ENCODE results near the gene DNAL4.

The DNAL4 gene

DNA sequence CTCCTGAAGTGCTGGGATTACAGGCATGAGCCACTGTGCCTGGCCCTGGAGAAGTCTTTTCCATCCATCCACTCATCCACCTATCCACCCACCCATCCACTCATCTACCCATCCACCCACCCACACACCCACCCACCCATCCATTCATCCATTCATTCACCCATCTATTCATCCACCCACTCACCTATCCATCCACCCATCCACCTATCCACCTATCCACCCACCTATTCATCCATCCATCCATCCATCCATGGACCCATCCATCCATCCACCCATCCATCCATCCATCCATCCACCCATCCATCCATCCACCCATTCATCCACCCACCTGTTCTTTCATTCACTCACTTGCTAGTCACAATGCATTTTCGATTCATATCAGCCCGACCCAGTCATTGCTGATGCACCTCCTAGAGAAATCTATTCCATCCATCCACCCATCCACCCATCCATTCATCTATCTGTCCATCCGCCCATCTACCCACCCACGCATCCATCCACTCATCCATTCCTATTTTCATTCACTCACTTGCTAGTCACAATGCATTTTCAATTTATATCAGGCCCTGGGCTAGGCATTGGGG lies 20.5 kb downstream of the DNAL4 start:
- Histone ChIP-seq H3K27ac (ENCODE audit: low read length) (no peak overlapping the region), H3K4me3 (ENCODE audit: low read length in 2 of 2) (no peak overlapping the region), H3K9ac (ENCODE audit: low read length in 2 of 2) (no peak overlapping the region), H3K36me3 (ENCODE audit: control insufficient read depth in 2 of 2, insufficient read depth in 2 of 2, low read length in 2 of 2) (peaks cover 0 to 3% of the 10 kb centered on the region in 2 donors), H3K4me1 (ENCODE audit: control insufficient read depth, insufficient read depth, low read length) (peaks cover 3% of the 10 kb centered on the region), H3K9me3 (ENCODE audit: control insufficient read depth in 2 of 2, low read length in 2 of 2) (no peaks in the 10 kb centered on the region), H3K27me3 (ENCODE audit: control insufficient read depth in 1 of 2, insufficient read depth in 2 of 2, low read length in 2 of 2) (no peaks in the 10 kb centered on the region)

DNA sequence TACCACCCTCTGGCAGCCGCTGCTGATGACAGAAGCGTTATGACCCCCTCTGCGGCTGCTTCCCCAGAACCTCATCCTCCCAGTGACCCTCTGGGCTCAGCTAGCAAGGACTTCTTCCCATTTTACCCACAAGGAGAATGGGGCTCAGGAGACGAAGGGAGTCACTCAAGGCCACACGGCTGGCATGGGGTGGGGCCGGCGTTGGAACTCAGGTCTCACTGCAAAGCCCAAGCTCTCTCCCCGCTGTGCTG lies 21.4 kb downstream of the DNAL4 start:
- Histone ChIP-seq H3K27ac (ENCODE audit: low read length) (no peak overlapping the region), H3K27me3 (ENCODE audit: control insufficient read depth in 1 of 2, insufficient read depth in 2 of 2, low read length in 2 of 2) (no peaks in the 10 kb centered on the region), H3K4me3 (ENCODE audit: low read length in 2 of 2) (no peak overlapping the region), H3K4me1 (ENCODE audit: control insufficient read depth, insufficient read depth, low read length) (peaks cover 2% of the 10 kb centered on the region), H3K36me3 (ENCODE audit: control insufficient read depth in 2 of 2, insufficient read depth in 2 of 2, low read length in 2 of 2) (no peaks in the 10 kb centered on the region), H3K9me3 (ENCODE audit: control insufficient read depth in 2 of 2, low read length in 2 of 2) (no peaks in the 10 kb centered on the region), H3K9ac (ENCODE audit: low read length in 2 of 2) (no peak overlapping the region)

DNA sequence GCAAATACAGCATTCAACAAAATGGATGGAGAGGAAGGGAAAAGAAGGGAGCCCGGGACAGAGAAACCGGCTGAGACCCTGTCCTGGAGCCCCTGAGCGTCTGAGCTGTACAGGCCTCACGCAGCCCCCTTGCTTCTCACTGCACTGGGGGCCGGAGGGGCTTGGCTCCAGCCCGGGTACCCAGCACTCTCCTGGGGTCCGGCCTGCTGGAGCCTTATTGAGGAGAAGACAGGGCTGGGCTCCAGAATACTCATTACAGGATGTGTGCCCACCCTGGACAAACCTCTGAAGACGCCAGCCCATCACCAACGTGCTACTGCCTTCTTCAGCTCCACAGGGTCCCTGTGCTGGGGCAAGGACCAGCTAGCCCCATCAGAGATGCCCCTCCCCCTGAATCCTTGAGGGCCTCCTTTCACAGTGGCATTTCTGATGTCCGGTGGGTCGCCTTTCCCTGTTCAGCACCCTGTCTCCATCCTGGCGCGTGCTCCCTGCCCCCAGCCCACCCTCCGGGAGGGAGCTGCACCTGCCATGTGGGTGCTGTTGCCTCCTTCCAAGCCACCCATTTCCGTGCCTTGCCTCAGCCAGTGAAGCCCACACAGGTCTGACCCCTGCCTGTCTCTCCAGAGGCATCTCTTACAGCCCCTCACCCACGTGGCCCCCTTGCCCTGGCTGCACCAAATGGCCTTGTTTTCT lies 23.5 kb downstream of the DNAL4 start:
- Histone ChIP-seq H3K9ac (ENCODE audit: low read length in 2 of 2) (no peak overlapping the region), H3K27ac (ENCODE audit: low read length) (no peak overlapping the region), H3K4me1 (ENCODE audit: control insufficient read depth, insufficient read depth, low read length) (no peaks in the 10 kb centered on the region), H3K4me3 (ENCODE audit: low read length in 2 of 2) (no peak overlapping the region), H3K9me3 (ENCODE audit: control insufficient read depth in 2 of 2, low read length in 2 of 2) (no peaks in the 10 kb centered on the region), H3K27me3 (ENCODE audit: control insufficient read depth in 1 of 2, insufficient read depth in 2 of 2, low read length in 2 of 2) (peaks cover 0 to 2% of the 10 kb centered on the region in 2 donors), H3K36me3 (ENCODE audit: control insufficient read depth in 2 of 2, insufficient read depth in 2 of 2, low read length in 2 of 2) (no peaks in the 10 kb centered on the region)

GRCh38 chr22:38768036-38768435 lies 25.9 kb downstream of the DNAL4 start:
- H3K4me3 ChIP-seq (ENCODE audit: low read length in 2 of 2): no peak overlapping the region
- no peak overlapping the region for H3K27ac ChIP-seq (ENCODE audit: low read length)
- no peaks in the 10 kb centered on the region for H3K9me3 ChIP-seq (ENCODE audit: control insufficient read depth in 2 of 2, low read length in 2 of 2)
- no peaks in the 10 kb centered on the region for H3K4me1 ChIP-seq (ENCODE audit: control insufficient read depth, insufficient read depth, low read length)
- no peak overlapping the region for H3K9ac ChIP-seq (ENCODE audit: low read length in 2 of 2)
- H3K36me3 ChIP-seq (ENCODE audit: control insufficient read depth in 2 of 2, insufficient read depth in 2 of 2, low read length in 2 of 2): no peaks in the 10 kb centered on the region
- H3K27me3 ChIP-seq (ENCODE audit: control insufficient read depth in 1 of 2, insufficient read depth in 2 of 2, low read length in 2 of 2): peaks cover 0 to 2% of the 10 kb centered on the region in 2 donors

- no peaks in the 10 kb centered on the region for H3K9me3 ChIP-seq (ENCODE audit: control insufficient read depth in 2 of 2, low read length in 2 of 2)
- H3K9ac ChIP-seq (ENCODE audit: low read length in 2 of 2): no peak overlapping the region
- no peaks in the 10 kb centered on the region for H3K36me3 ChIP-seq (ENCODE audit: control insufficient read depth in 2 of 2, insufficient read depth in 2 of 2, low read length in 2 of 2)
- H3K27ac ChIP-seq (ENCODE audit: low read length): no peak overlapping the region
- no peaks in the 10 kb centered on the region for H3K4me1 ChIP-seq (ENCODE audit: control insufficient read depth, insufficient read depth, low read length)
- no peak overlapping the region for H3K4me3 ChIP-seq (ENCODE audit: low read length in 2 of 2)
- H3K27me3 ChIP-seq (ENCODE audit: control insufficient read depth in 1 of 2, insufficient read depth in 2 of 2, low read length in 2 of 2): peaks cover 0 to 2% of the 10 kb centered on the region in 2 donors
These were observed 26.6 kb downstream of the DNAL4 start for GRCh38 chr22:38767313-38767712.

DNA sequence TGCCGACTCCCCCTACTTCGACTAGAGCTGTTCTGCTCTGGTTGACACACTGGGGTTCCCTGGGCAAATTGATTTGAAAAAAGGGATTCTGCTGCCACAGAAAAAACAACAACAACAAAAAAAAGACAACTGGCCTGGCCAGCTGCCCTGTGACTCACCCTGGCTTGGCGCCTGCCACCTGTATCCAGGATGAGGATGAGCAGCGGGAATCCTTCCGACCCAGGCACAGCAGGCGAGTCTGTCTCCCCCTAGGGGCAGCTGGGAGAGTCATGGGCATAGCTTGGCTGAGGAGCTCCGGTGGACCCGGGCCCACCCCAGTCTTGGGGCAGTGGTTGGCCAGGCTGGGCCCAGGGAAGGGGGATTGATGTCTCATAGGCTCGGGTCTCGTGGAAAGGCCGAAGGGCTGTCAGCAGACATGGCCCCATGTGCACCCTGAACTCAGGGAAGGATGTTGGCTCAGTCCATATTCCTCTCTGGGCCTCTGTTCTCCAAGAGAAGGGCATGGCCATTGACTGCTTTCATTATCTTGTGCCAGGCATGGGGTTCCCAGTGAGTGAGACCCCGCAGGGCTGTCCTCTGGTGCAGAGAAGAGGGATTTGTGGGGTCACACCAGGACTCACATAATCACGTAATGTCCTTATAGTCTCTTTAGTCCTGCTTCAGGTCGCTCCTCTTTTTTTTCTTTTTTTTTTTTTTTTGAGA lies 27.7 kb downstream of the DNAL4 start:
- H3K27ac ChIP-seq (ENCODE audit: low read length): no peak overlapping the region
- H3K9me3 ChIP-seq (ENCODE audit: control insufficient read depth in 2 of 2, low read length in 2 of 2): no peaks in the 10 kb centered on the region
- no peaks in the 10 kb centered on the region for H3K36me3 ChIP-seq (ENCODE audit: control insufficient read depth in 2 of 2, insufficient read depth in 2 of 2, low read length in 2 of 2)
- peaks cover 0 to 2% of the 10 kb centered on the region in 2 donors for H3K27me3 ChIP-seq (ENCODE audit: control insufficient read depth in 1 of 2, insufficient read depth in 2 of 2, low read length in 2 of 2)
- no peak overlapping the region for H3K4me3 ChIP-seq (ENCODE audit: low read length in 2 of 2)
- no peak overlapping the region for H3K9ac ChIP-seq (ENCODE audit: low read length in 2 of 2)
- no peaks in the 10 kb centered on the region for H3K4me1 ChIP-seq (ENCODE audit: control insufficient read depth, insufficient read depth, low read length)

DNA sequence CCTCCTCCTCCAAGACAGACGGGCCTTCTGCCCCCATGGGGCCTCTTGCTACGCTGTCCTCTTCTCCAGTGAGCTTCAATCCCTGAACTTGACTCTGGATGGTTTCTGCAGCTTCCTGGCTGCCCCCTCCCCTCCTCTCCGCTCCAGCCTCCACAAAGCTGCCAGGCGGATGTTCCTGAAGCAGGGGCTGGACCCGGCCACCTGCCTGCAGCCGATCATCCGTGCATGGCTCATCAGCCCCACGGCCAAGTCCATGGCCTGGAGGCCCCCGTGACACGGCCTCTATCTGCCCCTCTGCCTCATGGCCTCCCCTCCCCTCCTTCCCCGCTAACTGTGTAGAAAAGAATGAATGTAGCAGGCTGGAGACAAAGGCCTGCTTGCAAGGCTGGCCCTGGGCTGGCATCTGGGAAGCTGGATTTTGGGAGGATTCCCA lies 31.4 kb downstream of the DNAL4 start:
- no peak overlapping the region for H3K27ac ChIP-seq (ENCODE audit: low read length)
- no peaks in the 10 kb centered on the region for H3K36me3 ChIP-seq (ENCODE audit: control insufficient read depth in 2 of 2, insufficient read depth in 2 of 2, low read length in 2 of 2)
- H3K9me3 ChIP-seq (ENCODE audit: control insufficient read depth in 2 of 2, low read length in 2 of 2): no peaks in the 10 kb centered on the region
- no peak overlapping the region for H3K9ac ChIP-seq (ENCODE audit: low read length in 2 of 2)
- no peaks in the 10 kb centered on the region for H3K4me1 ChIP-seq (ENCODE audit: control insufficient read depth, insufficient read depth, low read length)
- peaks cover 0 to 2% of the 10 kb centered on the region in 2 donors for H3K27me3 ChIP-seq (ENCODE audit: control insufficient read depth in 1 of 2, insufficient read depth in 2 of 2, low read length in 2 of 2)
- no peak overlapping the region for H3K4me3 ChIP-seq (ENCODE audit: low read length in 2 of 2)

GRCh38 chr22:38761202-38762162 lies 32.5 kb downstream of the DNAL4 start:
- no peak overlapping the region for H3K27ac ChIP-seq (ENCODE audit: low read length)
- no peaks in the 10 kb centered on the region for H3K36me3 ChIP-seq (ENCODE audit: control insufficient read depth in 2 of 2, insufficient read depth in 2 of 2, low read length in 2 of 2)
- no peak overlapping the region for H3K4me3 ChIP-seq (ENCODE audit: low read length in 2 of 2)
- no peaks in the 10 kb centered on the region for H3K9me3 ChIP-seq (ENCODE audit: control insufficient read depth in 2 of 2, low read length in 2 of 2)
- H3K4me1 ChIP-seq (ENCODE audit: control insufficient read depth, insufficient read depth, low read length): peaks cover 6% of the 10 kb centered on the region
- H3K9ac ChIP-seq (ENCODE audit: low read length in 2 of 2): no peak overlapping the region
- peaks cover 0 to 2% of the 10 kb centered on the region in 2 donors for H3K27me3 ChIP-seq (ENCODE audit: control insufficient read depth in 1 of 2, insufficient read depth in 2 of 2, low read length in 2 of 2)

DNA sequence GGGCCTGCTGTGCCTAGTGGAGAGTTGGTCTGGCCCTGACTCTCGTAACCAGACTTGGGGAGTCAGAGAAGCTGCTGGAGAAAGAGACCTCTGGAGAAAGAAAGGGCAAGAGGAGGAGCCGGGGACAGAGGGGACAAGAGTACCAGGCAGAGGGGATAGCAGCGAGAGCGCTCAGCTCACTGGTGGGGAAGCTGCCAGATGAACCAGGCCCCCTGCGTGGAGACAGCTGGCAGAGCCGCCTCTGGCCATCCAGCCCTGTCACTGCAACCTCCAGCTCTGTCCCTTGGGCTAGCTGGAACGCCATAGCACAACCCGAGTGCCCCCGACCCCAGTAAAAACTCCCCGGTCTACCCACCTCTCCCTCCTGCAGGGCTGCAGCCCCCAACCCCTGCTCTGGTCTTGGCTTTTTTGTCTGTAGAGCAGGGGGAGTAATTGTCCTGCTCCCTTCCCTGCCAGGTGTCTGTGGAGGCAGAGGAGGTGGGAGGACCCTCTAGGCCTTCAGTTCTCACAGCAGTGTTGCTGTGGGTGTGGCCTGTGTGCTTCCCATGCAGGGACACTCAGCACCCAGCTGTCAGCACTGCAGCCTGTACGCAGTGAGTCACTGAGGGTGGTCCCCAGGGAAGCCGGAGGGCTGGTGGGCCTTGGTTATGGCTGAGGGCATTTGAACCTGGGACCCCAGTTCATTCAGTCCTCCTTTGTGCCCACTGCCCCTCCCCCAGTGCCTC lies 33.3 kb downstream of the DNAL4 start:
- Histone ChIP-seq H3K27ac (ENCODE audit: low read length) (no peak overlapping the region), H3K27me3 (ENCODE audit: control insufficient read depth in 1 of 2, insufficient read depth in 2 of 2, low read length in 2 of 2) (no peaks in the 10 kb centered on the region), H3K4me1 (ENCODE audit: control insufficient read depth, insufficient read depth, low read length) (peaks cover 10% of the 10 kb centered on the region), H3K9ac (ENCODE audit: low read length in 2 of 2) (no peak overlapping the region), H3K4me3 (ENCODE audit: low read length in 2 of 2) (no peak overlapping the region), H3K36me3 (ENCODE audit: control insufficient read depth in 2 of 2, insufficient read depth in 2 of 2, low read length in 2 of 2) (no peaks in the 10 kb centered on the region), H3K9me3 (ENCODE audit: control insufficient read depth in 2 of 2, low read length in 2 of 2) (no peaks in the 10 kb centered on the region)

DNA sequence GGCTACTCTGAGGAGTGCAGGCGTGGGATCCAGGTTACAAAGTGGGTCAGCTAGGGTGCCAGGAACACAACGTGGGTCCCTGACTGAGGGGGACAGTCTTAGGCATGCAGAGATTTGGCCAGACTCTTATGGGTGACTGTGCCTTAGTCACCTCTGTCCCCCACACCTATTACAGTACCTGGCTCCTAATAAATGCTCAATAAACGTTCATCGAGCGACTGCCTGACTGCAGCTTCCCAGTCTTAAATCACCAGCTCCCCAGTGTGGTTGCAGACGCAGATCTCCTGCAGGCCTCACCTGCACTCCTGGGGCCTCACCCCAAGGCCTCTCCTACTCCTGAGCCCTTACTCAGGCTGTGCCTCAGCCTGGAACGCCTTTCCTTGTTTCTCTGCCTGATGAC lies 34.9 kb downstream of the DNAL4 start:
- no peaks in the 10 kb centered on the region for H3K9me3 ChIP-seq (ENCODE audit: control insufficient read depth in 2 of 2, low read length in 2 of 2)
- no peak overlapping the region for H3K4me3 ChIP-seq (ENCODE audit: low read length in 2 of 2)
- no peaks in the 10 kb centered on the region for H3K36me3 ChIP-seq (ENCODE audit: control insufficient read depth in 2 of 2, insufficient read depth in 2 of 2, low read length in 2 of 2)
- peaks cover 18% of the 10 kb centered on the region for H3K4me1 ChIP-seq (ENCODE audit: control insufficient read depth, insufficient read depth, low read length)
- H3K27ac ChIP-seq (ENCODE audit: low read length): no peak overlapping the region
- no peaks in the 10 kb centered on the region for H3K27me3 ChIP-seq (ENCODE audit: control insufficient read depth in 1 of 2, insufficient read depth in 2 of 2, low read length in 2 of 2)
- no peak overlapping the region for H3K9ac ChIP-seq (ENCODE audit: low read length in 2 of 2)

Measured in stomach smooth muscle (tissue), 2 donors.